Uterus (tissue), 2 donors: Measurements from ENCODE around the gene SNAPC1.

ENCODE experiments used
- POLR2A ChIP-seq, 2 donors: fragments of 450-650 bp; IDR thresholded peaks; one replicate each; pipeline ENCODE4 v1.6.1; 2016; ENCODE audit warnings: antibody characterized with exemption in 2 of 2, mild to moderate bottlenecking in 1 of 2, moderate library complexity in 1 of 2
- TF ChIP-seq, protein P1 (sequence below), 4 experiments: fragments of 200-600 bp in 2 of 4; fragments of 450-650 bp in 2 of 4; sonication (generic) in 2 of 4; IDR thresholded peaks; one replicate each; pipeline ENCODE4 v1.5.1; 2016 to 2019; ENCODE audit warnings: antibody characterized with exemption in 4 of 4, mild to moderate bottlenecking in 2 of 4, moderate library complexity in 1 of 4

GRCh38 chr14:61803755-61804154 is 41.5 kb downstream of the SNAPC1 start:
- TF ChIP-seq, protein P1, sequence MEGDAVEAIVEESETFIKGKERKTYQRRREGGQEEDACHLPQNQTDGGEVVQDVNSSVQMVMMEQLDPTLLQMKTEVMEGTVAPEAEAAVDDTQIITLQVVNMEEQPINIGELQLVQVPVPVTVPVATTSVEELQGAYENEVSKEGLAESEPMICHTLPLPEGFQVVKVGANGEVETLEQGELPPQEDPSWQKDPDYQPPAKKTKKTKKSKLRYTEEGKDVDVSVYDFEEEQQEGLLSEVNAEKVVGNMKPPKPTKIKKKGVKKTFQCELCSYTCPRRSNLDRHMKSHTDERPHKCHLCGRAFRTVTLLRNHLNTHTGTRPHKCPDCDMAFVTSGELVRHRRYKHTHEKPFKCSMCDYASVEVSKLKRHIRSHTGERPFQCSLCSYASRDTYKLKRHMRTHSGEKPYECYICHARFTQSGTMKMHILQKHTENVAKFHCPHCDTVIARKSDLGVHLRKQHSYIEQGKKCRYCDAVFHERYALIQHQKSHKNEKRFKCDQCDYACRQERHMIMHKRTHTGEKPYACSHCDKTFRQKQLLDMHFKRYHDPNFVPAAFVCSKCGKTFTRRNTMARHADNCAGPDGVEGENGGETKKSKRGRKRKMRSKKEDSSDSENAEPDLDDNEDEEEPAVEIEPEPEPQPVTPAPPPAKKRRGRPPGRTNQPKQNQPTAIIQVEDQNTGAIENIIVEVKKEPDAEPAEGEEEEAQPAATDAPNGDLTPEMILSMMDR (IDR thresholded peaks at IDR 0.05), result no peak
- no peak for TF ChIP-seq POLR2A (IDR thresholded peaks at IDR 0.05)
